ENCODE data around the gene OR2AK2.
A peak's percentile ranks its signal among the peaks of the same experiment; 100 is the strongest.

OR2AK2 gene, protein sequence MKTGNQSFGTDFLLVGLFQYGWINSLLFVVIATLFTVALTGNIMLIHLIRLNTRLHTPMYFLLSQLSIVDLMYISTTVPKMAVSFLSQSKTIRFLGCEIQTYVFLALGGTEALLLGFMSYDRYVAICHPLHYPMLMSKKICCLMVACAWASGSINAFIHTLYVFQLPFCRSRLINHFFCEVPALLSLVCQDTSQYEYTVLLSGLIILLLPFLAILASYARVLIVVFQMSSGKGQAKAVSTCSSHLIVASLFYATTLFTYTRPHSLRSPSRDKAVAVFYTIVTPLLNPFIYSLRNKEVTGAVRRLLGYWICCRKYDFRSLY

DNA sequence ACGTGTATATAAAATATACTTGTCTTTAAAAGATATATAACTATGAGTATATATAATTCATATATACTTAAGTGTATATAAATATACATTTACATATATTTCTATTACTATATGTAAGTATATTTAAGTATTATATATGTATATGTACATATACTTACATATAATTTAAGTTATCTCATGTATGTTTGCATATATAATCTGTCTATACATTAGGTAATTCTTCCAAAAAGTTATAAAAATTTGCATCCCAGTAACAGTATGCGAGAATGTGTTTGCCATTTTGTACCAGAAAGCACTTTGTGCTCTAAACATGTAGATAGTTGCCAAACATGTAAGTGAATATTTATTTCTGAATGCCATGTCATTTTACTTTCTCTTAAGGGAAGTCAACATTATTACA lies at the start of gene OR2AK2:
TSS of gene OR2AK2 (plus strand) at position 301 of the 400 bp plus-strand sequence. CDS start 144 bp downstream, outside the sequence.
- DNase-seq (ENCODE audit: low spot score), result no peak

- no peak for DNase-seq (ENCODE audit: low spot score)
Observed at GRCh38 chr1:247919952-247920351, 45.1 kb upstream of the OR2AK2 start, which contains the start of gene OR2T8. OR2T8 (plus strand) TSS chr1:247920252; CDS start chr1:247921018, 766 bp downstream.

GRCh38 chr1:247923941-247924340 lies 41.1 kb upstream of the OR2AK2 start:
- DNase-seq (ENCODE audit: low spot score), result no peak

DNA sequence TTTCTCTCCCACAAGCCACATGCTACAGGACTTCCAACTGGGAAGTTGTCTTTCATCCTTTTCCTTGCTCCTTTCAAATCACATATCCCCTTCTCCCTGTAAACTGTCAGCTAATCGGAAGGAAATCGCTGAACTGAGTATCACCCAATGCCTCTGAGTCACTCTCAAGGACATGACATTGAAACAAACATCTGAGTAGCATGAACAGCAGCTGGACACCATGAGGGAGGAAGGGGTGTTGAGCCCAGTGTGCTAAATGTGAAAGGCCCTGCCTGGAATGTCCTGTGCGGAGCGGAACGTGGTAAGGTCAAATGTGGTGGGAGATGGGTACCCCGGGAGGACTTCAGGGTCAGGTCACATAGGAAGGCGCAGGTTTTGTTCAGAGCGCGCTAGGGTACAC lies 40.2 kb upstream of the OR2AK2 start, which contains the start of gene OR2AJ1:
TSS of gene OR2AJ1 (plus strand) at position 22 of the 400 bp plus-strand sequence. CDS start 8,880 bp downstream, outside the sequence.
- no peak for DNase-seq (ENCODE audit: low spot score)

- DNase-seq (ENCODE audit: low spot score), result no peak
Observed at GRCh38 chr1:247933989-247934388, 31.0 kb upstream of the OR2AK2 start.

DNA sequence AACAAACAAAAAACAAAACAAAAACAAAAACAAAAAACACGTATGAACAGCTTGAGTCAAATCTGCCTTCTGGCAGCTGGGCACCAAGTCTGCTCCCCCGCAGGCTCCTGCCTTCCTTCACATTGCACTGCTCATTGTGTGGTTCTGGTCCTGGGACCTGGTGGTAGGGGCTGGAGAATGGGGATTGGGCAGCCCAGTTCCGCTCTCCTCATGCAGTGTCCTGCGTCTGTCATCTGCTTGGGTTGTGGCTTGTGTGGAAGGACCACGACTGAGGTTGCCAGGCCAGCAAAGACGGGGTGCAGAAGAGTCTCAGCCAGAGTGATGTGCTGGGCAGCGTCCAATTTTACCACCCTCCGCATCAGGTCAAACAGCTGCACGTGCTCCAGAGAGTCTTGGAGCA lies 29.3 kb upstream of the OR2AK2 start:
- DNase-seq (ENCODE audit: low spot score), result no peak

DNA sequence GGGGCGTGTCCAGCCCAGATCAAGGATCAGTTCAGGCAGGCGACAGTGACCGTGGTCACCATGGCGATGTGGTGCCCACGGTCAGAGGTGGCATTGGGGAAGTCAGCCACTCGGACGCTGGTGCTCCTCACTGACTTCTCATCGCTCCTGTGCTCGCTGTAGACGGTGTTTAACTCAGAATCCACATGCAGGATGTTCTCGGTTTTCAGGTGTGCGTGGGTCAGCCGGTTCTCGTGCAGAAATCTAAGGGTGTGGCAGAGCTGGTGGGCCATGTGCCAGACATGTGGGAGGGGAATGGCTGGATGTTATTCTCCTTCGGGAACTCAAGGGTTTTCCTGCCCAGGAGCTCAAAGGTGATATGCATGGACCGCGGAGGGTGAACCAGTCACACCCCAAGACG lies 28.6 kb upstream of the OR2AK2 start:
- no peak for DNase-seq (ENCODE audit: low spot score)

DNA sequence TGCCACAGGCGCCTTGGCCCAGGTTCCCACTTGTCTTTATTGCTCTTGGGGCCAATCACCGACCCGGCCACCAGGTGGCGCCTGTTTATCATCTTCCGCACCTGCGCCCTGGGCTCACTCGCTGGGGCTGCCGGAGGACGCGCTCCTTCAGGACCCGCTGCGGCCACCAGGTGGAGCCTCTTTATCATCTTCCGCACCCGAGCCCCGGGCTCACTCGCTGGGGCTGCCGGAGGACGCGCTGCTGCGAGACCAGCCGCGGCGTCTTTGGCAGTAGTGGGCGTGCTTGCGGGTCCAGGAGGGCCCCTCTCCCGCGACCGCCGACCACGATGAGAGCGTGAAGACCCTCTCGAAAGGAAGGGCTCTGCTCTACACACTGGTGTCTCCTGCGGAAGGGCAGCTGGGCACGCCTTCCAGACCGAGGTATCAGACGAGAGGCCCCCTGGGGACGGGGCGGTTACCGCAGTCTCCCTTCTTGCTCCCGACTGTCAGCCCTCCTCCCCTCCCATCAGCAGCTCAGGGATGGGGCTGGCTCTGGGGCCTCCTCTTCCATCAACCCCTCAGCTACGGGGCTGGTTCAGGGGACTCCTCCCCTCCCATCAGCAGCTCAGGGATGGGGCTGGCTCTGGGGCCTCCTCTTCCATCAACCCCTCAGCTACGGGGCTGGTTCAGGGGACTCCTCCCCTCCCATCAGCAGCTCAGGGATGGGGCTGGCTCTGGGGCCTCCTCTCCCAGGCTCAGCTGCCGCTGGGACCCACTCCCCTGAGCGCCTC lies 27.9 kb upstream of the OR2AK2 start:
- peak; percentile 78 for DNase-seq (ENCODE audit: low spot score)

DNA sequence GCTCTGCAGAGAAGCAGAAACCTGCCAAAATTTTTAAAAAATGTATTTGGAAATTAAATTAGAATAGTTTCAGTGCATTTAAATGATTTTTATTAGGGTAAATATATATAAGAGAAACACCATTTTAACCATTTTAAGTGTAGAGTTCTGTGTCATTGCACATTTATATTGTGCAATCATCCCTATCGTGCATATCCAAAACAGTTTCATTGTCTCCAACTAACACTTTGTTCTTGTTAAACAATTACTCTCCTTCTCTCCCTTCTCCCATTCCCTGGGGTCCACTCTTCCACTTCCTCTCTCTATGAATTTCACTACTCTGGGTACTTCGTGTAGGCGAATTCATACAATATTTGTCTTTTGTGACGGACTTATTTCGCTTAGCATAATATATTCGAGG lies 22.4 kb upstream of the OR2AK2 start:
- DNase-seq (ENCODE audit: low spot score), result no peak

GRCh38 chr1:247948558-247948957 lies 16.5 kb upstream of the OR2AK2 start, which contains the start of gene OR2L8:
OR2L8 (plus strand) TSS chr1:247948858; CDS start chr1:247948858, 0 bp downstream.
- no peak for DNase-seq (ENCODE audit: low spot score)

DNA sequence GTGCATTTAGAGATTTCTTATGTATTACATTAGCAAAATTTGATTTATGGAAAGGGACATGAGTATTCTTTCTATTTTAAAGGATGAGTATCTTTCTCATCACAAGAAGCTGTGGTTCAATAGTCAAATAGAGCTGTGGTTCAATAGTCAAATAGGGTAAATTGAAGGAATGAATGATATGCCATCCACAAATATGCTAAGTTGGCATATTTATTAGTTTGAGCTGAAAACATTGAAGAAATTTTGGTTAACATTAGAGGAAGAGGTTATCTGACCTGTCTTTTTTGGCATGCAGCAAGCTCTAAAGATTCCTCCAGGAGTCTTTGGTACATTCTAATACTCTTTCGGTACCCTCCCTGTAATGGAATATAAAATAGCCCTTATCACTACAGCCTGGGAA lies 11.6 kb upstream of the OR2AK2 start:
- DNase-seq (ENCODE audit: low spot score), result no peak

DNA sequence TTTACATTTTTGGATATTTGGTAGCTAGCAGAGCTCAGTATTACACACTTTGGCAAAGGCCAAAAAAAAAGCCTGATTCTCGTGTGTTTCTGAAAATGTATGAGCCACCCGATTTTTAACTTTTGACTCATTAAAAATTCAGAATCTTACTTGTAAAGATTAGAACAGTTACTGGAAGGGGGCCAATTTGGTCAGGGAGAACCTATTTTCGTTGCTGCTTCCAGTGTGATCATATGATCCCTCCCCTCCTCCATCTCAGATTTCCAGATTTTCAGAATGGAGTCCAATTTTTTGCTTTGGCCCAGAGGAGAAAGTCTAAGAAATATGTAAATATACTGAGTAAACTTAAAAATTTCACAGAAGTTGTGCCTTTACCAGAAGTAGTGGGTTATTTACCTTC lies 3.2 kb upstream of the OR2AK2 start:
- no peak for DNase-seq (ENCODE audit: low spot score)

DNA sequence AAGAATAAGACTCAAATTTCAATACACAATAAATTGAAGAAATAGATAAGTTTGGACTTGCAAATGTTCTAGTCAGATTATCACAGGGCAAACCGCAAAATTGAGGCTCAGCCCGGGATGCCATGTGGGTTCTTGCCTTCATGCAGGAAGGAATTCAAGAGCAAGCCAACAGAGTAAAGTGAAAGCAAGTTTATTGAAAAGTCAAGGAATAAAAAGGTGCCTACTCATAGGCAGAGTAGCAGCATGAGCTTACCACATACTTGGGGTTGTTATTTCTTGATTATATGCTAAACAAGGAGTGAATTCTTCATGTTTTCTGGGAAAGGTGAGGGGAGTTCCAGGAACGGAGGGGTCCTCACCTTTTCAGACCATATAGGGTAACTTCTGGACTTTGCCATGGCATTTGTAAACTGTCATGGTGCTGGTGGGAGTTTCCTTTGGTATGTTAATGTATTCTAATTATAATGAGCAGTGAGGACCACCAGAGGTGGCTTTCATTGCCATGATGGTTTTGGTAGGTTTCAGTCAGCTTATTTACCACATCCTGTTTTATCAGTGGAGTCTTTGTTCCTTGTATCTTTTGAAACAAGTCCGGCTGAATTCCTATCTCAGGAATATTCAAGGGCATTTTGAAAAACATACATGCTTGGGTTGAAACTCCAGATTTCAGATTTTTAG lies 2.0 kb upstream of the OR2AK2 start:
- DNase-seq (ENCODE audit: low spot score), result peak; percentile 54

GRCh38 chr1:247966532-247967204 lies 1.6 kb downstream of the OR2AK2 start:
- DNase-seq (ENCODE audit: low spot score), result no peak

DNA sequence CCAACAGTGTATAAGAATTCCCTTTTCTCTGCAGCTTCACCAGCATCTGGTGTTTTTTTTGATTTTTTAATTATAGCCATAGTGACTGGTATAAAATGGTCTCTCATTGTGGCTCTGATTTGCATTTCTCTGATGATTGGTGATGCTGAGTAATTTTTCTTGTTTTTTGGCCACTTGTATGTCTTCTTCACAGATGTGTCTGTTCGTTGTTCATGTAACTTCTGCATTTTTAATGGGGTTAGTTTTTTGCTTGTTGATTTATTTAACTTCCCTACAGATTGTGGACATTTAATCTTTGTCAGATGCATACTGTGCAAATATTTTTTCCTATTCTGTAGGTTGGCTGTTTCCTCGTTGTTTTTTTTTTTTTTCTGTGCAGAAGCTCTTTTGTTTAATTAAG lies 28.0 kb downstream of the OR2AK2 start:
- DNase-seq (ENCODE audit: low spot score), result no peak

DNA sequence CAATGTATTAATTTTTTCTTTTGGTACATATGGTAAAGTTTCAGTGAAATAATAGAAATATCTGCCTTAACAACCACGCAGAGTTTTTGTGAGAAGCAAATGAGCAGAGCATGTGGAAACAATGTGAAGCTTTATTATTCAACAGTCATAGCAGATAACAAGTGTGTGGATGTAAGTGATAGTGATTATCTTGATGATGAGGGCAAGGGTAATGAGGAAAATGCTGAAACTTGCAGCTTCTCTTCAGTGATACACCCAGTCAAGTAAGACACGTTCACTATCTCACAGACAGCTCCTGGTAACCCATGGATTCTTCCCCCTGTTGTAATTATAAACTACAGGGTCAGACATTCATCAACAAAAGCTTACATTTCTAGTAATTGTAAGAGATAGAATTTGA lies 33.8 kb downstream of the OR2AK2 start:
- no peak for DNase-seq (ENCODE audit: low spot score)

DNA sequence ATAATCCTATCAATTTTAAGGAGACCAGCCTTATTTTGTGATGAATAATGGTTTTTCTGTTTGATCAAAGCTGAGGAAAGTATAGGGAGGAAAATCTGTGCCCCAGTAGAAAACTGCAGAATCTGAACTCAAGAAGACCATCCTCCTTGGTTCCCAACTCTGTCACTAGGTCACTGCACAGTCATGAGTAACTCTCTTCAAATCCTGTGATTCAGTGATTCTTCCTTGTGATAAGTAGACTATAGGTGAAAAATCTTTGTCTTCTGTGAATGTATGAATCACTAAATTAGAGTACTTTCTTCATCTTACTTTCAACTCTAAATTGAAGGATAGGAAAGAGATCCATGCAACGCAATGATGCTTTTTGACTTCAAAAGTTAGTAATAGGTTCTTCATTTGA lies 35.1 kb downstream of the OR2AK2 start:
- DNase-seq (ENCODE audit: low spot score), result no peak

DNA sequence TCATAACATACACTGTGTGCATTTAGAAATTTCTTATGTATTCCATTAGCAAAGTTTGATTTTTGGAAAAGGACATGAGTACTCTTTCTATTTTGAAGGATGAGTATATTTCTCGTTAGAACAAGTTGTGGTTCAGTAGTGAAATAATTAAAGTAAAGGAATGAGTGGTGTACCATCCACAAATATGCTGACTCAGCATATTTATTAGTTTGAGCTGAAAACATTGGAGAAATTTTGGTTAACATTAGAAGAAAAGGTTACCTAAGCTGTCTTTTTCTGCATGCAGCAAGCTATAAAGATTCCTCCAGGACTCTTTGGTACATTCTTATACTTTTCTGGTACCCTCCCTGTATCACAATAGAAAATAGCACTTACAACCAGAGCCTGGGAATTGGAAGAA lies 42.7 kb downstream of the OR2AK2 start:
- no peak for DNase-seq (ENCODE audit: low spot score)

- DNase-seq (ENCODE audit: low spot score), result no peak
Observed at GRCh38 chr1:248009681-248010080, 44.6 kb downstream of the OR2AK2 start.

DNA sequence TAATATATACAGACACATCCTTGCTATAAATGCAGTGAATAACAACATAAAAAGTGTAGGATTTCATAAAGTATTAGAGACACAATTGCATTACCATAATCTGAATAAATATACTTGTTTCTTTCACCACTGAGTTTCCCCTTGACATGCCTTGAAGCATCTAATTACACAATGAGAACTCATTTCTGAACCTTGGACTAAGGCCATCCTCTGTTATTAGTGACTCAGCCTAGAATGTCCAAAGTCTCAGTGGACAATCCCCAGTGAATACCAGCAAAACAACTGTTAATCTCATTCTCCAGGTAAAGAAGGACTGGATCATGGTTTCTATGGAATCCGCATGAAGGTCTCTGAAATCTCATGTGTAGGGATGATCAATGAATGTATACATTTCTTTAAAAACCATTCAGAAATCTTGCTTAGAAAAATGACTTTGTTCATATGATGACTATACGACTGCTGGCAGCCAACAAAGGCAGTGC lies 48.2 kb downstream of the OR2AK2 start, which contains the start of gene OR2L5:
TSS of gene OR2L5 (plus strand) at position 432 of the 482 bp plus-strand sequence. CDS start 8,288 bp downstream, outside the sequence.
- DNase-seq (ENCODE audit: low spot score), result peak; percentile 31

DNA sequence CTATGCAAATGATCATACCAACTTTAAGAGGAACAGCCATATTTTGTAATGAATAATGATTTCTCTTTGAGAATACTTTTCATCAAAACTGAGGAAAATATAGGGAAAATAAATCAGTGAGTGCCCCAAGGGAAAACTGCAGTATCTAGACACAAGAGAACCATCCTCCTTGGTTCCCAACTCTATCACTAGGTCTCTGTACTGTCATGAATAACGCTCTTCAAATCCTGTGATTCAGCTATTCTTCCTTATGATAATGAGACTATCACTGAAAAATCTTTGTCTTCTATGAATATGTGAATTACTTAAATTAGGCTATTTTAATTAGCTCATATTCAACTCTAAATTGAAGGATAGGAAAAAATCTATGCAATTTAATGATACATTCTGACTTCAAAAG lies 50.8 kb downstream of the OR2AK2 start:
- peak; percentile 60 for DNase-seq (ENCODE audit: low spot score)

Measured in COLO829 (cell line).